Fibroblast of lung (primary cell): ENCODE results near the gene ABLIM2.

ENCODE experiments used
- EZH2 ChIP-seq: IDR thresholded peaks from 2 replicates; pipeline ENCODE4 v1.5.1; 2012; ENCODE audit warnings: low read length, control low read depth, mild to moderate bottlenecking; ENCODE audit errors: missing control alignments
- TF ChIP-seq, protein P1 (sequence below), 2 donors: IDR thresholded peaks in 1 of 2; conservative IDR thresholded peaks in 1 of 2; 1 replicate in 1 of 2; 2 replicates in 1 of 2; pipeline ENCODE4 v1.5.1; 2011 to 2012; ENCODE audit warnings: low read length in 2 of 2, control low read depth in 1 of 2, inconsistent platforms in 1 of 2, low read depth in 1 of 2, mild to moderate bottlenecking in 1 of 2

DNA sequence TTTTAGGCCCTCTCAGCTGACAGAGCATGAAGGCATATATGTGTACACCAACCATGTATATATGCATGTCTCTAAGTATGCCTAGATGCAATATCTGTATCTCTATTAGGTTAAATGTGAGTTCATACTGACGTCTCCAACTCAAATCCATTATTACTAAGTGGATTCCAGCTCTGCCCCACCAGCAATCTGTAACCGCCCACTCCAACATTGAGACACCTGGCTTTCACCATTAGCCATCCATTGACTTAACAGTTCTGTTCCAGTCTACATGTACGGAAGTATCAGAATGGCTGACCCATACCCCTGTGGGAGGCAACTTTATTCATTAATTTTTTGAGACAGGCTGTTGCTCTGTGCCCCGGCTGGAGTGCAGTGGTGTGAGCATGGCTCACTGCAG, 25.4 kb upstream of the ABLIM2 start:
- TF ChIP-seq, protein P1, sequence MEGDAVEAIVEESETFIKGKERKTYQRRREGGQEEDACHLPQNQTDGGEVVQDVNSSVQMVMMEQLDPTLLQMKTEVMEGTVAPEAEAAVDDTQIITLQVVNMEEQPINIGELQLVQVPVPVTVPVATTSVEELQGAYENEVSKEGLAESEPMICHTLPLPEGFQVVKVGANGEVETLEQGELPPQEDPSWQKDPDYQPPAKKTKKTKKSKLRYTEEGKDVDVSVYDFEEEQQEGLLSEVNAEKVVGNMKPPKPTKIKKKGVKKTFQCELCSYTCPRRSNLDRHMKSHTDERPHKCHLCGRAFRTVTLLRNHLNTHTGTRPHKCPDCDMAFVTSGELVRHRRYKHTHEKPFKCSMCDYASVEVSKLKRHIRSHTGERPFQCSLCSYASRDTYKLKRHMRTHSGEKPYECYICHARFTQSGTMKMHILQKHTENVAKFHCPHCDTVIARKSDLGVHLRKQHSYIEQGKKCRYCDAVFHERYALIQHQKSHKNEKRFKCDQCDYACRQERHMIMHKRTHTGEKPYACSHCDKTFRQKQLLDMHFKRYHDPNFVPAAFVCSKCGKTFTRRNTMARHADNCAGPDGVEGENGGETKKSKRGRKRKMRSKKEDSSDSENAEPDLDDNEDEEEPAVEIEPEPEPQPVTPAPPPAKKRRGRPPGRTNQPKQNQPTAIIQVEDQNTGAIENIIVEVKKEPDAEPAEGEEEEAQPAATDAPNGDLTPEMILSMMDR (conservative IDR thresholded peaks at IDR 0.05 in 1 of 2, IDR thresholded peaks at IDR 0.05 in 1 of 2; ENCODE audit: low read depth in 1 of 2, low read length in 2 of 2), result no peak
- no peak for TF ChIP-seq EZH2
